ENCODE results near the gene MRFAP1L1.

DNA sequence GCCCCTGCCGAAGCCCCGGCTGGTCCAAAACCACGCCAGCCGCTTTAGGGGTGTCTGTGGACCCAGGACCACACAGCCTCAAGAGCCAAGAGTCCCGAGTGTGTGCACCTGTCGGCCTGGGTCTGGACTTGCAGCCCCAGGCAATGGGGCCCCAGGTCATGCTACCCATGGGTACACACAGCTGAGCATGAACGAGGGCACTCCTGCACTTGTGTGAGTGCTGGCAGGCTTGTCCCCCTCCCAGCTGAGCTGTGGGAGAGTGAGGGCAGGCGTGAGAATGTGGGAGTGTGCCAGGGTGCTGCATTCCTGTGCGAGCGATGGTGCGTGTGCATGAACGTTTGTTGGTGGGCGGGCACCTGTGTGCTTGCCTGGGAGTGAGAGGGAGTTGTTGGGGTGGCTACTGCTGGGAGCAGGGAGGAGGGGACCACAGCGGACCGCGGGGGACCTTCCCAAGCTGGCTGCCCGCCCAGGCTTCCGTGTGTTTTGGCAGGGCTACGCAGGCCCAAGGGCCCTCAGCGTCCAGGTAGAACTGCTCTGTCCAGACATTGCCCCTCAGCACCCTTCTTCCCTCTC is 37.1 kb upstream of the MRFAP1L1 start:
- TF ChIP-seq POLR2AphosphoS5 (IDR thresholded peaks at IDR 0.05) (no peak), POLR2A (IDR thresholded peaks at IDR 0.05) (no peak)
- TF ChIP-seq, protein P1, sequence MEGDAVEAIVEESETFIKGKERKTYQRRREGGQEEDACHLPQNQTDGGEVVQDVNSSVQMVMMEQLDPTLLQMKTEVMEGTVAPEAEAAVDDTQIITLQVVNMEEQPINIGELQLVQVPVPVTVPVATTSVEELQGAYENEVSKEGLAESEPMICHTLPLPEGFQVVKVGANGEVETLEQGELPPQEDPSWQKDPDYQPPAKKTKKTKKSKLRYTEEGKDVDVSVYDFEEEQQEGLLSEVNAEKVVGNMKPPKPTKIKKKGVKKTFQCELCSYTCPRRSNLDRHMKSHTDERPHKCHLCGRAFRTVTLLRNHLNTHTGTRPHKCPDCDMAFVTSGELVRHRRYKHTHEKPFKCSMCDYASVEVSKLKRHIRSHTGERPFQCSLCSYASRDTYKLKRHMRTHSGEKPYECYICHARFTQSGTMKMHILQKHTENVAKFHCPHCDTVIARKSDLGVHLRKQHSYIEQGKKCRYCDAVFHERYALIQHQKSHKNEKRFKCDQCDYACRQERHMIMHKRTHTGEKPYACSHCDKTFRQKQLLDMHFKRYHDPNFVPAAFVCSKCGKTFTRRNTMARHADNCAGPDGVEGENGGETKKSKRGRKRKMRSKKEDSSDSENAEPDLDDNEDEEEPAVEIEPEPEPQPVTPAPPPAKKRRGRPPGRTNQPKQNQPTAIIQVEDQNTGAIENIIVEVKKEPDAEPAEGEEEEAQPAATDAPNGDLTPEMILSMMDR (IDR thresholded peaks at IDR 0.05) = no peak

All from sigmoid colon (tissue), 4 donors.